K562 (cell line): ENCODE results near the gene C16orf95. TPM values are rescaled to one million over a fixed set of nuclear protein-coding genes. Genes with fewer than 3 reads are reported as not detected.

Experiments
- ESRRB ChIP-seq: fragments of 250-450 bp; sonication (Bioruptor Pico); IDR thresholded peaks from 2 replicates; pipeline ENCODE4 v1.5.0; 2020; ENCODE audit warnings: mild to moderate bottlenecking, moderate library complexity, borderline replicate concordance
- ETV5 ChIP-seq: sonication (generic); formaldehyde crosslinking; IDR thresholded peaks from 2 replicates; pipeline ENCODE4 v1.4.0; 2020; ENCODE audit warnings: low read depth, mild to moderate bottlenecking, missing genetic modification reagents
- HDAC1 ChIP-seq, 2 experiments: fragments of 450-650 bp; IDR thresholded peaks; 2 replicates each; pipeline ENCODE4 v1.6.1; 2016 to 2017; ENCODE audit warnings: inconsistent platforms in 1 of 2, mild to moderate bottlenecking in 1 of 2, moderate library complexity in 1 of 2
- HDAC2 ChIP-seq: fragments of 450-650 bp; IDR thresholded peaks from 2 replicates; pipeline ENCODE4 v1.6.1; 2016; ENCODE audit warnings: mild to moderate bottlenecking
- MEIS2 ChIP-seq: fragments of 450-650 bp; IDR thresholded peaks from 2 replicates; pipeline ENCODE4 v1.6.1; 2014; ENCODE audit warnings: mild to moderate bottlenecking; ENCODE audit not compliant: partially characterized antibody
- SMARCA4 ChIP-seq: fragments of 450-650 bp; IDR thresholded peaks from 2 replicates; pipeline ENCODE4 v1.6.1; 2016
- YY1 ChIP-seq, 3 experiments: IDR thresholded peaks; 2 replicates each; pipeline ENCODE4 v1.6.1; 2011; ENCODE audit warnings: low read length in 2 of 3, mild to moderate bottlenecking in 2 of 3, moderate library complexity in 2 of 3, borderline replicate concordance in 1 of 3, control low read depth in 1 of 3, low read depth in 1 of 3; ENCODE audit not compliant: insufficient read depth in 3 of 3, insufficient replicate concordance in 2 of 3, control insufficient read depth in 1 of 3, insufficient read length in 1 of 3; ENCODE audit errors: extremely low read depth in 1 of 3
- polyA plus RNA-seq, 8 experiments: library from polyadenylated mRNA; depleted of rRNA in 4 of 8; stranded (reverse) in 5 of 8; unstranded in 3 of 8; fragments of >200 nt; fragmentation: Nextera tagmentation in 2 of 8; fragmentation: Illumina TruSeq in 1 of 8; extraction: Ambion mirVana in 2 of 8; extraction: Trizol in 1 of 8; gene quantifications; 2 replicates each; pipeline versions ENCODE4 v1.2.1 to v1.2.3, GENCODE V29; 2011 to 2014; ENCODE audit warnings: inconsistent platforms in 1 of 8, missing spikeins in 1 of 8
- total RNA-seq, 7 experiments: library from RNA; depleted of rRNA in 6 of 7; stranded (reverse); fragments of >200 nt in 6 of 7; fragmentation: Illumina TruSeq in 2 of 7; extraction: Trizol in 2 of 7; gene quantifications; 2 replicates each; pipeline versions ENCODE4 v1.2.1 to v1.2.3, GENCODE V29; 2011 to 2021; ENCODE audit warnings: low replicate concordance in 1 of 7
- TF ChIP-seq, protein P1 (sequence below), 2 experiments: fragments of 450-650 bp; IDR thresholded peaks; 2 replicates each; pipeline ENCODE4 v1.6.1; 2018; ENCODE audit warnings: mild to moderate bottlenecking in 2 of 2, low read depth in 1 of 2; ENCODE audit not compliant: partially characterized antibody in 2 of 2
- TF ChIP-seq, protein P2 (sequence below), 2 experiments: fragments of 450-650 bp; IDR thresholded peaks; 2 replicates each; pipeline ENCODE4 v1.6.1; 2016; ENCODE audit warnings: mild to moderate bottlenecking in 2 of 2, borderline replicate concordance in 1 of 2, low read depth in 1 of 2, moderate library complexity in 1 of 2
- TF ChIP-seq, protein P3 (sequence below), 2 experiments: IDR thresholded peaks; 2 replicates each; pipeline ENCODE4 v1.6.1; 2011; ENCODE audit warnings: borderline replicate concordance in 1 of 2, control low read depth in 1 of 2, low read depth in 1 of 2, low read length in 1 of 2, mild to moderate bottlenecking in 1 of 2, mixed read lengths in 1 of 2, moderate library complexity in 1 of 2; ENCODE audit not compliant: insufficient read depth in 1 of 2, insufficient read length in 1 of 2, poor library complexity in 1 of 2, severe bottlenecking in 1 of 2; ENCODE audit errors: extremely low read depth in 1 of 2

The C16orf95 gene
- total and polyA plus RNA-seq, 9 of the 15 experiments (the other 6 are each of a cell fraction or from before 2014, with no cell fraction given), result 6.5 to 20.5 (median 9.4) TPM

DNA sequence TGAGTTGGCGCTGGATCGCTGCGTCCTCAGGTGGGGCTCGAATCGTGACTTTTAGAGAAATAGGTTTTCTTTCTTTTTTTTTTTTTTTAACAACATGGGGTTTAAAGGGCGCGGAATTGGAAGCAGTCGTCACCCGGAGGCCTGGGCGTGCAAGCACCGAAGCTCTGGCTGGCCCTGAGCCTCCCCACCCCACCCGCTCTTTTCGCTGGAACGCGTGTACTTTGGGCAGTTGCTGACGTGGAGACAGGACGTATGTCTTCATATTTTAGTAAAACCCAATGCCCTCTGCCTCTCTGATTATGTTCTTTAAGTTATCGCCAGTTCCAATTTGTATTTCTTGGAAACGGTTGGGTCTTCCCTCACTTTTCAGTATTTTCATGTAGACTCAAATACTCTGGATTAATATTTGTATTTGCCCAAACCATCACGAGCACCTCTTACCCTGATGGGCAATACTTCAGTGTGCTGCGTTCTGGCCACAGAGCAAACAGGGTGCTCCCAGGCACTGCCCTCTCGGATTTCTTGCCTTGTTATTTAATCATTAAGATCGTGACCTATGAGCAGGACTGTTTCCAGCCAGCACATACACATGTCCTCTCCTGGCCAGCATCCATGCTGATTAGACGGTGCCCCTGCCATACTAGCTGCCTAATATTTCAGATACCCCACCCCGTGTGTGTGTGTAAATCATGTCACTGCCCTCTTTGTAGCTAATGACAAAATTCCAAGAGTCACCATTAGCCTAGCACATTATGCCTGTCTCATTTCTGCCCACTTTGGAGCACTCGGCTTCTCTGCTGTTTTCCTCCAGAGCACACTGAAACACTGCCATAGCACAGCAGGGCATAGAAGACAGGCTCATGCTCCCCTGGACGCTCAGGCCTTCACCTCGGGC lies 805 bp upstream of the C16orf95 start (continued):
- TF ChIP-seq, protein P1, sequence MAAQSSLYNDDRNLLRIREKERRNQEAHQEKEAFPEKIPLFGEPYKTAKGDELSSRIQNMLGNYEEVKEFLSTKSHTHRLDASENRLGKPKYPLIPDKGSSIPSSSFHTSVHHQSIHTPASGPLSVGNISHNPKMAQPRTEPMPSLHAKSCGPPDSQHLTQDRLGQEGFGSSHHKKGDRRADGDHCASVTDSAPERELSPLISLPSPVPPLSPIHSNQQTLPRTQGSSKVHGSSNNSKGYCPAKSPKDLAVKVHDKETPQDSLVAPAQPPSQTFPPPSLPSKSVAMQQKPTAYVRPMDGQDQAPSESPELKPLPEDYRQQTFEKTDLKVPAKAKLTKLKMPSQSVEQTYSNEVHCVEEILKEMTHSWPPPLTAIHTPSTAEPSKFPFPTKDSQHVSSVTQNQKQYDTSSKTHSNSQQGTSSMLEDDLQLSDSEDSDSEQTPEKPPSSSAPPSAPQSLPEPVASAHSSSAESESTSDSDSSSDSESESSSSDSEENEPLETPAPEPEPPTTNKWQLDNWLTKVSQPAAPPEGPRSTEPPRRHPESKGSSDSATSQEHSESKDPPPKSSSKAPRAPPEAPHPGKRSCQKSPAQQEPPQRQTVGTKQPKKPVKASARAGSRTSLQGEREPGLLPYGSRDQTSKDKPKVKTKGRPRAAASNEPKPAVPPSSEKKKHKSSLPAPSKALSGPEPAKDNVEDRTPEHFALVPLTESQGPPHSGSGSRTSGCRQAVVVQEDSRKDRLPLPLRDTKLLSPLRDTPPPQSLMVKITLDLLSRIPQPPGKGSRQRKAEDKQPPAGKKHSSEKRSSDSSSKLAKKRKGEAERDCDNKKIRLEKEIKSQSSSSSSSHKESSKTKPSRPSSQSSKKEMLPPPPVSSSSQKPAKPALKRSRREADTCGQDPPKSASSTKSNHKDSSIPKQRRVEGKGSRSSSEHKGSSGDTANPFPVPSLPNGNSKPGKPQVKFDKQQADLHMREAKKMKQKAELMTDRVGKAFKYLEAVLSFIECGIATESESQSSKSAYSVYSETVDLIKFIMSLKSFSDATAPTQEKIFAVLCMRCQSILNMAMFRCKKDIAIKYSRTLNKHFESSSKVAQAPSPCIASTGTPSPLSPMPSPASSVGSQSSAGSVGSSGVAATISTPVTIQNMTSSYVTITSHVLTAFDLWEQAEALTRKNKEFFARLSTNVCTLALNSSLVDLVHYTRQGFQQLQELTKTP (IDR thresholded peaks at IDR 0.05; ENCODE audit: low read depth in 1 of 2, partially characterized antibody in 2 of 2), result peak in 1 of 2 experiments; percentile 21
- TF ChIP-seq SMARCA4, result peak; percentile 13; the same call in 1 of the 2 replicates
- TF ChIP-seq, protein P2, sequence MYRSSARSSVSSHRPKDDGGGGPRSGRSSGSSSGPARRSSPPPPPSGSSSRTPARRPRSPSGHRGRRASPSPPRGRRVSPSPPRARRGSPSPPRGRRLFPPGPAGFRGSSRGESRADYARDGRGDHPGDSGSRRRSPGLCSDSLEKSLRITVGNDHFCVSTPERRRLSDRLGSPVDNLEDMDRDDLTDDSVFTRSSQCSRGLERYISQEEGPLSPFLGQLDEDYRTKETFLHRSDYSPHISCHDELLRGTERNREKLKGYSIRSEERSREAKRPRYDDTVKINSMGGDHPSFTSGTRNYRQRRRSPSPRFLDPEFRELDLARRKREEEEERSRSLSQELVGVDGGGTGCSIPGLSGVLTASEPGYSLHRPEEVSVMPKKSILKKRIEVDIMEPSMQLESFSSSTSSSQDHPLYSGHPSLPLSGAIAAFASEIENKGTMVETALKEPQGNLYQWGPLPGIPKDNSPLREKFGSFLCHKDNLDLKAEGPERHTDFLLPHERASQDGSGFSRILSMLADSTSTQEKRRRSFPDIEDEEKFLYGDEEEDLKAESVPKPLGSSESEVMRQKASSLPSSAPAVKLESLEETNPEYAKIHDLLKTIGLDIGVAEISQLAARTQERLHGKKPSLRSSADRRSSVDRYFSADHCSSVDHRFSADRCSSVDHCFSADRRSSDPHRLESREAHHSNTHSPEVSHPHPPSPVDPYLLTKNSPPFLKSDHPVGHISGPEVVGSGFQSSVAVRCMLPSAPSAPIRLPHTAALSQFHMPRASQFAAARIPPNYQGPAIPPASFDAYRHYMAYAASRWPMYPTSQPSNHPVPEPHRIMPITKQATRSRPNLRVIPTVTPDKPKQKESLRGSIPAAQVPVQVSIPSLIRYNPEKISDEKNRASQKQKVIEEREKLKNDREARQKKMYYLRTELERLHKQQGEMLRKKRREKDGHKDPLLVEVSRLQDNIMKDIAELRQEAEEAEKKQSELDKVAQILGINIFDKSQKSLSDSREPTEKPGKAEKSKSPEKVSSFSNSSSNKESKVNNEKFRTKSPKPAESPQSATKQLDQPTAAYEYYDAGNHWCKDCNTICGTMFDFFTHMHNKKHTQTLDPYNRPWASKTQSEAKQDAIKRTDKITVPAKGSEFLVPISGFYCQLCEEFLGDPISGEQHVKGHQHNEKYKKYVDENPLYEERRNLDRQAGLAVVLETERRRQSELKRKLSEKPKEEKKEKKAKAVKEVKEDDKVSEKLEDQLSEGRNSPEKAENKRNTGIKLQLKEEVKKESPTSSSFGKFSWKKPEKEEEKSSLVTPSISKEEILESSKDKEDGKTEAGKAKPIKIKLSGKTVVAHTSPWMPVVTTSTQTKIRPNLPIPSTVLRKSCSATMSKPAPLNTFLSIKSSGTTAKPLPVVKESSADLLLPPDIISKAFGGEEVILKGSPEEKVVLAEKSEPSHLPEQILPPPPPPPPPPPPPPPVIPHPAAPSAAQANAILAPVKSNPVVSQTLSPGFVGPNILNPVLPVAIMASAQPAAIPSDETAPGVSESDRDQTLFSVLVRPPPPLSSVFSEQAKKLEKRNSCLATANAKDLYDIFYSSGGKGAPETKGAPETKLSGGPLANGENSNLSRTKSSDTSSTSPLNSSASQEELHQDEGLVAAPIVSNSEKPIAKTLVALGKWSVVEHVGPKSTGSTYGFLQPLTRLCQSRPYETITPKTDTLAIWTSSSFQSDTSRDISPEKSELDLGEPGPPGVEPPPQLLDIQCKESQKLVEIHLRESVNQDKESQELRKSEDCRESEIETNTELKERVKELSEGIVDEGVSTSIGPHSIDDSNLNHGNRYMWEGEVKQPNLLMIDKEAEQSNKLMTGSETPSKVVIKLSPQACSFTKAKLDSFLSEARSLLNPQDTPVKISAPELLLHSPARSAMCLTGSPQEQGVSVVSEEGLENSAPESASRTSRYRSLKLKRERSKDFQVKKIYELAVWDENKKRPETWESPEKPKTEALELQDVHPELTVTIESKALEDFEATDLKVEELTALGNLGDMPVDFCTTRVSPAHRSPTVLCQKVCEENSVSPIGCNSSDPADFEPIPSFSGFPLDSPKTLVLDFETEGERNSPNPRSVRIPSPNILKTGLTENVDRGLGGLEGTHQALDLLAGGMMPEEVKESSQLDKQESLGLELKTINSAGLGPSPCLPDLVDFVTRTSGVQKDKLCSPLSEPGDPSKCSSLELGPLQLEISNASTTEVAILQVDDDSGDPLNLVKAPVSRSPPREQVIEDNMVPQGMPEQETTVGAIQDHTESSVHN (IDR thresholded peaks at IDR 0.05; ENCODE audit: borderline replicate concordance in 1 of 2, low read depth in 1 of 2), result 0 out of 4 replicates have a peak, but pooled peaks of 1 of the 2 experiments have one; percentile 21
- 0 out of 2 replicates have a peak, but pooled peaks have one; percentile 25 for TF ChIP-seq ETV5 (CRISPR knock-in tag)
- TF ChIP-seq, protein P3, sequence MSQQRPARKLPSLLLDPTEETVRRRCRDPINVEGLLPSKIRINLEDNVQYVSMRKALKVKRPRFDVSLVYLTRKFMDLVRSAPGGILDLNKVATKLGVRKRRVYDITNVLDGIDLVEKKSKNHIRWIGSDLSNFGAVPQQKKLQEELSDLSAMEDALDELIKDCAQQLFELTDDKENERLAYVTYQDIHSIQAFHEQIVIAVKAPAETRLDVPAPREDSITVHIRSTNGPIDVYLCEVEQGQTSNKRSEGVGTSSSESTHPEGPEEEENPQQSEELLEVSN (IDR thresholded peaks at IDR 0.05; ENCODE audit: borderline replicate concordance in 1 of 2, extremely low read depth in 1 of 2, insufficient read depth in 1 of 2, insufficient read length in 1 of 2, low read depth in 1 of 2, low read length in 1 of 2, poor library complexity in 1 of 2, severe bottlenecking in 1 of 2), result peak; percentile 41 to 55
- TF ChIP-seq ESRRB (CRISPR knock-in tag), result no peak
- TF ChIP-seq HDAC2, result 0 out of 2 replicates have a peak, but pooled peaks have one; percentile 1
- peak; percentile 66 for TF ChIP-seq MEIS2
- 0 out of 4 replicates have a peak, but pooled peaks of 1 of the 2 experiments have one; percentile 8 for TF ChIP-seq HDAC1 (IDR thresholded peaks at IDR 0.05)
- peak in 1 of 3 experiments; percentile 14 for TF ChIP-seq YY1 (IDR thresholded peaks at IDR 0.05; ENCODE audit: borderline replicate concordance in 1 of 3, control insufficient read depth in 1 of 3, extremely low read depth in 1 of 3, insufficient read depth in 3 of 3, insufficient read length in 1 of 3, insufficient replicate concordance in 2 of 3, low read depth in 1 of 3, low read length in 2 of 3)
